Transverse colon (tissue), 4 donors: ENCODE results near the gene ZNF69. TPM values are rescaled to one million over a fixed set of nuclear protein-coding genes. Genes with fewer than 3 reads are reported as not detected.
"Not testable (repeated sequence)": the region's sequence is repeated elsewhere in the genome, so short reads cannot be mapped to it uniquely, and the experiment has no call there.

Experiments
- DNase-seq: peaks from one replicate; pipeline ENCODE4 v3.0.0-alpha.2; 2019
- H3K27ac ChIP-seq, 4 donors: fragments of 200-600 bp; sonication (generic); 2 replicates each; pipeline ENCODE4 v1.5.1; 2016 to 2018; ENCODE audit warnings: inconsistent platforms in 4 of 4
- H3K27me3 ChIP-seq: fragments of 200-600 bp; sonication (generic); 2 replicates; pipeline ENCODE4 v1.5.1; 2017; ENCODE audit warnings: inconsistent platforms
- H3K36me3 ChIP-seq, 4 donors: fragments of 200-600 bp; sonication (generic); 2 replicates each; pipeline ENCODE4 v1.5.1; 2017 to 2019; ENCODE audit warnings: inconsistent platforms in 4 of 4
- H3K4me1 ChIP-seq, 4 donors: fragments of 200-600 bp; sonication (generic); 2 replicates each; pipeline ENCODE4 v1.5.1; 2017 to 2020; ENCODE audit warnings: inconsistent platforms in 4 of 4
- H3K4me3 ChIP-seq, 4 donors: fragments of 200-600 bp; sonication (generic); 1 replicate in 1 of 4; 2 replicates in 3 of 4; pipeline versions ENCODE4 v1.5.1 to v1.6.1; 2017 to 2019; ENCODE audit warnings: inconsistent platforms in 4 of 4
- H3K9me3 ChIP-seq, 2 donors: fragments of 200-600 bp; sonication (generic); 2 replicates each; pipeline ENCODE4 v1.5.1; 2017 to 2019; ENCODE audit warnings: inconsistent platforms in 2 of 2
- EP300 ChIP-seq: sonication (generic); formaldehyde crosslinking; IDR thresholded peaks from one replicate; pipeline ENCODE4 v1.6.1; 2017; ENCODE audit warnings: antibody characterized with exemption, low read depth
- POLR2A ChIP-seq: fragments of 450-650 bp; IDR thresholded peaks from one replicate; pipeline ENCODE4 v1.6.1; 2016; ENCODE audit warnings: antibody characterized with exemption, mild to moderate bottlenecking, moderate library complexity
- POLR2AphosphoS5 ChIP-seq, 3 donors: sonication (generic); formaldehyde crosslinking; IDR thresholded peaks; one replicate each; pipeline ENCODE4 v1.6.1; 2016; ENCODE audit warnings: antibody characterized with exemption in 3 of 3
- WGBS, 2 donors: methylation state at CpG; one replicate each; pipeline ENCODE4 v1.1.5; 2018; ENCODE audit warnings: low coverage in 1 of 2; 5-methylcytosine and 5-hydroxymethylcytosine counted together
- in situ Hi-C, 4 donors: fragments of 200-750 bp; cut with MboI; loops; one replicate each; pipeline versions ENCODE4 v1.15.0 to v1.15.1; 2017; ENCODE audit warnings: low sequenced_read_pairs in 3 of 4, low pct_ligation_motif_present in 1 of 4, low pct_unique_long_range_greater_than_20kb in 1 of 4
- intact Hi-C: fragments of 100-400 bp; cut with DNase I; formaldehyde crosslinking; loops from one replicate; pipeline ENCODE4 v1.15.1; 2023; ENCODE audit warnings: low total_unique reads
- total RNA-seq, 4 donors: library from RNA; depleted of rRNA; stranded (reverse); fragments of >200 nt; gene quantifications; one replicate each; pipeline ENCODE4 v1.1.0, GENCODE V29; 2016
- TF ChIP-seq, protein P1 (sequence below), 5 experiments: fragments of 200-600 bp in 3 of 5; fragments of 450-650 bp in 2 of 5; sonication (generic) in 3 of 5; IDR thresholded peaks; 1 replicate in 2 of 5; 2 replicates in 3 of 5; pipeline ENCODE4 v1.5.1; 2016 to 2017; ENCODE audit warnings: antibody characterized with exemption in 5 of 5, inconsistent platforms in 3 of 5, mild to moderate bottlenecking in 2 of 5, moderate library complexity in 1 of 5

The ZNF69 gene
- total RNA-seq, 4 donors from 2014 or later: 27.4 to 42.6 (median 29.9) TPM

DNA sequence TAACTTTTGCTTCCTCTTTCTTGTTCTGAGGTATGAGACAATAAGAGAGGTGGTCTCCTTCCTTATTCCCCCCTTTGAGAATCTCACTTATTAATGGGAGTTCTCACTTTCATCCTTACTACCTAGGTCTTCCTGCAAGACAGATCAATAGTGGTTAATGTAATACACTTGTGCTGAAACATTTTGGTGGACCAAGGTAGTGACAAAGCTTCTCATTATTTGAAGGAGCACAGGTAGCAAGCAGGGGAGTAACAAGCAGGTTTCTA, 55.2 kb downstream of the ZNF69 start:
- Histone ChIP-seq H3K9me3 (peaks cover 84 to 89% of the 10 kb centered on the region in 2 donors), H3K4me1 (no peaks in the 10 kb centered on the region), H3K4me3 (no peak overlapping the region), H3K36me3 (peaks cover 2 to 81% (median 38%) of the 10 kb centered on the region in 4 donors), H3K27me3 (no peaks in the 10 kb centered on the region), H3K27ac (no peak overlapping the region)
- DNase-seq: no peak
- in situ Hi-C loops: no loop called here
- TF ChIP-seq POLR2A: no peak
- TF ChIP-seq, protein P1, sequence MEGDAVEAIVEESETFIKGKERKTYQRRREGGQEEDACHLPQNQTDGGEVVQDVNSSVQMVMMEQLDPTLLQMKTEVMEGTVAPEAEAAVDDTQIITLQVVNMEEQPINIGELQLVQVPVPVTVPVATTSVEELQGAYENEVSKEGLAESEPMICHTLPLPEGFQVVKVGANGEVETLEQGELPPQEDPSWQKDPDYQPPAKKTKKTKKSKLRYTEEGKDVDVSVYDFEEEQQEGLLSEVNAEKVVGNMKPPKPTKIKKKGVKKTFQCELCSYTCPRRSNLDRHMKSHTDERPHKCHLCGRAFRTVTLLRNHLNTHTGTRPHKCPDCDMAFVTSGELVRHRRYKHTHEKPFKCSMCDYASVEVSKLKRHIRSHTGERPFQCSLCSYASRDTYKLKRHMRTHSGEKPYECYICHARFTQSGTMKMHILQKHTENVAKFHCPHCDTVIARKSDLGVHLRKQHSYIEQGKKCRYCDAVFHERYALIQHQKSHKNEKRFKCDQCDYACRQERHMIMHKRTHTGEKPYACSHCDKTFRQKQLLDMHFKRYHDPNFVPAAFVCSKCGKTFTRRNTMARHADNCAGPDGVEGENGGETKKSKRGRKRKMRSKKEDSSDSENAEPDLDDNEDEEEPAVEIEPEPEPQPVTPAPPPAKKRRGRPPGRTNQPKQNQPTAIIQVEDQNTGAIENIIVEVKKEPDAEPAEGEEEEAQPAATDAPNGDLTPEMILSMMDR (IDR thresholded peaks at IDR 0.05): no peak
- TF ChIP-seq POLR2AphosphoS5 (IDR thresholded peaks at IDR 0.05): no peak
- no peak for TF ChIP-seq EP300
- intact Hi-C loops: no loop called here

DNA sequence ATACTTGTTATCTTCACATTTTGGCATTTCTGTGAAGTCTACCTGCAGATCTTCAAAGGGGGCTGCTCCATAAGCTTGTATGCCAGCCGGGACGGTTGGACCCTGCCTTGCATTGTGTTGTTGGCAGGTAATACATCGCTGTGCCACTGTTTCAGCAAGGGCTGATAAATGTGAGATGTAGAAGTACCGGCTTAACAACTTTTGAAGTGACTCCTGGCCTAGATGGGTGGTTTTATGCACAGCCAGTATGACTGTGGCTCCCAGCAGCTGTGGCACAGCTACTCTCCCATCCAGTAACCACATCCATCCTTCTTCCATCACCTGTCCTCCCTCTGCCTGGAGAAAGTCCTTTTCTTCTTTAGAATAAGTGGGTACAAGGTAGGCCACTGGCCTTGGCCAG, 57.1 kb downstream of the ZNF69 start:
- 97% methylated on average over 4 of the region's 4 CpGs; no CpG with 5 or more reads in 1 of the 2 donors for WGBS, 2 donors
- H3K9me3 ChIP-seq: peaks cover 97 to 98% of the 10 kb centered on the region in 2 donors
- intact Hi-C loops: no loop called here

DNA sequence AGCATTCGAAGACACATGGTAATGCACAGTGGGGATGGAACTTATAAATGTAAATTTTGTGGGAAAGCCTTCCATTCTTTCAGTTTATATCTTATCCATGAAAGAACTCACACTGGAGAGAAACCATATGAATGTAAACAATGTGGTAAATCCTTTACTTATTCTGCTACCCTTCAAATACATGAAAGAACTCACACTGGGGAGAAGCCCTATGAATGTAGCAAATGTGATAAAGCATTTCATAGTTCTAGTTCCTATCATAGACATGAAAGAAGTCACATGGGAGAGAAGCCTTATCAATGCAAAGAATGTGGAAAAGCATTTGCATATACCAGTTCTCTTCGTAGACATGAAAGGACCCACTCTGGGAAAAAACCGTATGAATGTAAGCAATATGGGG, 61.1 kb downstream of the ZNF69 start:
- Histone ChIP-seq H3K36me3 (peaks cover 20 to 83% (median 49%) of the 10 kb centered on the region in 4 donors), H3K9me3 (peaks cover 86 to 99% of the 10 kb centered on the region in 2 donors), H3K4me1 (no peaks in the 10 kb centered on the region), H3K4me3 (no peak overlapping the region), H3K27ac (no peak overlapping the region), H3K27me3 (no peaks in the 10 kb centered on the region)
- no peak for DNase-seq
- TF ChIP-seq POLR2A: no peak
- TF ChIP-seq, protein P1 (IDR thresholded peaks at IDR 0.05): no peak
- TF ChIP-seq POLR2AphosphoS5 (IDR thresholded peaks at IDR 0.05): no peak
- TF ChIP-seq EP300: no peak
- 83 to 98% methylated on average over 3 of the region's 3 CpGs for WGBS, 2 donors
- intact Hi-C loops (no loop called here), in situ Hi-C loops (no loop called here)

More for the DNA sequence above, 57.1 kb downstream of the ZNF69 start:
- H3K27ac ChIP-seq: no peak overlapping the region
- no peaks in the 10 kb centered on the region for H3K4me1 ChIP-seq
- H3K27me3 ChIP-seq: no peaks in the 10 kb centered on the region
- TF ChIP-seq, protein P1 (IDR thresholded peaks at IDR 0.05): no peak
- H3K4me3 ChIP-seq: no peak overlapping the region
- no peak for DNase-seq
- peaks cover 17 to 95% (median 51%) of the 10 kb centered on the region in 4 donors for H3K36me3 ChIP-seq
- in situ Hi-C loops: no loop called here

DNA sequence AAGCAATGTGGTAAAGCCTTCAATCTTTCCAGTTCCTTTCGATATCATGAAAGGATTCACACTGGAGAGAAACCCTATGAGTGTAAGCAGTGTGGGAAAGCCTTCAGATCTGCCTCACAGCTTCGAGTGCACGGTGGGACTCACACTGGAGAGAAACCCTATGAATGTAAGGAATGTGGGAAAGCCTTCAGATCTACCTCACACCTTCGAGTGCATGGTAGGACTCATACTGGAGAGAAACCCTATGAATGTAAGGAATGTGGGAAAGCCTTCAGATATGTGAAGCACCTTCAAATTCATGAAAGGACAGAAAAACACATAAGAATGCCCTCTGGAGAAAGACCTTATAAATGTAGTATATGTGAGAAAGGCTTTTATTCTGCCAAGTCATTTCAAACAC, 61.6 kb downstream of the ZNF69 start:
- H3K4me3 ChIP-seq: no peak overlapping the region
- TF ChIP-seq EP300 (no peak), POLR2AphosphoS5 (IDR thresholded peaks at IDR 0.05) (no peak), POLR2A (no peak)
- TF ChIP-seq, protein P1 (IDR thresholded peaks at IDR 0.05): no peak

DNA sequence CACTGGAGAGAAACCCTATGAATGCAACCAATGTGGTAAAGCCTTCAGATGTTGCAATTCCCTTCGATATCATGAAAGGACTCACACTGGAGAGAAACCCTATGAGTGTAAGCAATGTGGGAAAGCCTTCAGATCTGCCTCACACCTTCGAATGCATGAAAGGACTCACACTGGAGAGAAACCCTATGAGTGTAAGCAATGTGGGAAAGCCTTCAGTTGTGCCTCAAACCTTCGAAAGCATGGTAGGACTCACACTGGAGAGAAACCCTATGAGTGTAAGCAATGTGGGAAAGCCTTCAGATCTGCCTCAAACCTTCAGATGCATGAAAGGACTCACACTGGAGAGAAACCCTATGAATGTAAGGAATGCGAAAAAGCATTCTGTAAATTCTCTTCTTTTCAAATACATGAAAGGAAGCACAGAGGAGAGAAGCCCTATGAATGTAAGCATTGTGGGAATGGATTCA, 62.1 kb downstream of the ZNF69 start:
- intact Hi-C loops, H3K27ac ChIP-seq, H3K4me3 ChIP-seq, H3K4me1 ChIP-seq, in situ Hi-C loops, DNase-seq, H3K27me3 ChIP-seq: not testable (repeated sequence)
- peaks cover 20 to 74% (median 44%) of the 10 kb centered on the region in 4 donors for H3K36me3 ChIP-seq
- 95 to 98% methylated on average over 3 to 4 of the region's 4 CpGs for WGBS, 2 donors
- H3K9me3 ChIP-seq: peaks cover 76 to 98% of the 10 kb centered on the region in 2 donors

More for the DNA sequence above, 61.6 kb downstream of the ZNF69 start:
- no peaks in the 10 kb centered on the region for H3K4me1 ChIP-seq
- WGBS, 2 donors: 91 to 93% methylated on average over 4 of the region's 4 CpGs
- intact Hi-C loops: no loop called here
- H3K27ac ChIP-seq: no peak overlapping the region
- in situ Hi-C loops: no loop called here
- peaks cover 80 to 98% of the 10 kb centered on the region in 2 donors for H3K9me3 ChIP-seq
- no peaks in the 10 kb centered on the region for H3K27me3 ChIP-seq
- H3K36me3 ChIP-seq: peaks cover 20 to 77% (median 47%) of the 10 kb centered on the region in 4 donors
- DNase-seq: no peak
